HL-60 (cell line): ENCODE data around the gene KLHL30.

Experiments
- GABPA ChIP-seq: IDR thresholded peaks from 2 replicates; pipeline ENCODE4 v1.6.1; 2012; ENCODE audit warnings: low read depth
- POLR2AphosphoS5 ChIP-seq: IDR thresholded peaks from 2 replicates; pipeline ENCODE4 v1.6.1; 2012; ENCODE audit warnings: low read depth
- TF ChIP-seq, protein P1 (sequence below): IDR thresholded peaks from one replicate; pipeline ENCODE4 v1.5.1; 2011; ENCODE audit warnings: low read length, control low read depth, inconsistent platforms; ENCODE audit not compliant: insufficient read depth
- TF ChIP-seq, protein P2 (sequence below): IDR thresholded peaks from 2 replicates; pipeline ENCODE4 v1.6.1; 2012; ENCODE audit warnings: low read depth; ENCODE audit not compliant: insufficient replicate concordance

DNA sequence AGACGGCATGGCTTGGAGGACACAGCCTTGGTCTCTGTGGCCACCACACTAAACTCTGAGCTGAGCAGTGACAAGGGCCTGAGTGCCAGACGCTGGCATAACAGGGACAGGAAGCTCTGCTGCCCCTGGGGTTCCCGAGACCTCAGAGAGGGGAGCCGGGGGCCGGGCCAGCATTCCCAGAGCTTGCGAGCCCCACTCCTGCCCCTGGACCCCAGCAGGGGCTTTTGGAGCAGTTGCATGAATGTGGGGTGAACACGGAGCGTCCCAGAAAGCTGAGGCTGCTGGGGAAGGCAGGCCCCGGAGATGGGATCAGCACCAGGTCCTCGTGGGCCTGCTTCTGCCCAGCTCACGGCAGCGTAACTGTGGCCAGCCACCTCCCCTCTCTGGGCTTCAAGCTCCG, 12.7 kb downstream of the KLHL30 start:
- TF ChIP-seq POLR2AphosphoS5 (no peak), GABPA (no peak)
- TF ChIP-seq, protein P1, sequence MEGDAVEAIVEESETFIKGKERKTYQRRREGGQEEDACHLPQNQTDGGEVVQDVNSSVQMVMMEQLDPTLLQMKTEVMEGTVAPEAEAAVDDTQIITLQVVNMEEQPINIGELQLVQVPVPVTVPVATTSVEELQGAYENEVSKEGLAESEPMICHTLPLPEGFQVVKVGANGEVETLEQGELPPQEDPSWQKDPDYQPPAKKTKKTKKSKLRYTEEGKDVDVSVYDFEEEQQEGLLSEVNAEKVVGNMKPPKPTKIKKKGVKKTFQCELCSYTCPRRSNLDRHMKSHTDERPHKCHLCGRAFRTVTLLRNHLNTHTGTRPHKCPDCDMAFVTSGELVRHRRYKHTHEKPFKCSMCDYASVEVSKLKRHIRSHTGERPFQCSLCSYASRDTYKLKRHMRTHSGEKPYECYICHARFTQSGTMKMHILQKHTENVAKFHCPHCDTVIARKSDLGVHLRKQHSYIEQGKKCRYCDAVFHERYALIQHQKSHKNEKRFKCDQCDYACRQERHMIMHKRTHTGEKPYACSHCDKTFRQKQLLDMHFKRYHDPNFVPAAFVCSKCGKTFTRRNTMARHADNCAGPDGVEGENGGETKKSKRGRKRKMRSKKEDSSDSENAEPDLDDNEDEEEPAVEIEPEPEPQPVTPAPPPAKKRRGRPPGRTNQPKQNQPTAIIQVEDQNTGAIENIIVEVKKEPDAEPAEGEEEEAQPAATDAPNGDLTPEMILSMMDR: no peak
- TF ChIP-seq, protein P2, sequence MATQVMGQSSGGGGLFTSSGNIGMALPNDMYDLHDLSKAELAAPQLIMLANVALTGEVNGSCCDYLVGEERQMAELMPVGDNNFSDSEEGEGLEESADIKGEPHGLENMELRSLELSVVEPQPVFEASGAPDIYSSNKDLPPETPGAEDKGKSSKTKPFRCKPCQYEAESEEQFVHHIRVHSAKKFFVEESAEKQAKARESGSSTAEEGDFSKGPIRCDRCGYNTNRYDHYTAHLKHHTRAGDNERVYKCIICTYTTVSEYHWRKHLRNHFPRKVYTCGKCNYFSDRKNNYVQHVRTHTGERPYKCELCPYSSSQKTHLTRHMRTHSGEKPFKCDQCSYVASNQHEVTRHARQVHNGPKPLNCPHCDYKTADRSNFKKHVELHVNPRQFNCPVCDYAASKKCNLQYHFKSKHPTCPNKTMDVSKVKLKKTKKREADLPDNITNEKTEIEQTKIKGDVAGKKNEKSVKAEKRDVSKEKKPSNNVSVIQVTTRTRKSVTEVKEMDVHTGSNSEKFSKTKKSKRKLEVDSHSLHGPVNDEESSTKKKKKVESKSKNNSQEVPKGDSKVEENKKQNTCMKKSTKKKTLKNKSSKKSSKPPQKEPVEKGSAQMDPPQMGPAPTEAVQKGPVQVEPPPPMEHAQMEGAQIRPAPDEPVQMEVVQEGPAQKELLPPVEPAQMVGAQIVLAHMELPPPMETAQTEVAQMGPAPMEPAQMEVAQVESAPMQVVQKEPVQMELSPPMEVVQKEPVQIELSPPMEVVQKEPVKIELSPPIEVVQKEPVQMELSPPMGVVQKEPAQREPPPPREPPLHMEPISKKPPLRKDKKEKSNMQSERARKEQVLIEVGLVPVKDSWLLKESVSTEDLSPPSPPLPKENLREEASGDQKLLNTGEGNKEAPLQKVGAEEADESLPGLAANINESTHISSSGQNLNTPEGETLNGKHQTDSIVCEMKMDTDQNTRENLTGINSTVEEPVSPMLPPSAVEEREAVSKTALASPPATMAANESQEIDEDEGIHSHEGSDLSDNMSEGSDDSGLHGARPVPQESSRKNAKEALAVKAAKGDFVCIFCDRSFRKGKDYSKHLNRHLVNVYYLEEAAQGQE: no peak
